Neural crest cell (in vitro differentiated cells): ENCODE data around the gene RPS3. TPM values are rescaled to one million over a fixed set of nuclear protein-coding genes. Genes with fewer than 3 reads are reported as not detected.
A peak's percentile ranks its signal among the peaks of the same experiment; 100 is the strongest.

Experiments
- DNase-seq: peaks from one replicate; pipeline ENCODE4 v3.0.0; 2021; ENCODE audit warnings: low read depth, mixed read lengths, low spot score
- H3K27ac Mint-ChIP-seq: one replicate; pipeline ENCODE4 v1.8.0; 2021; ENCODE audit warnings: mild to moderate bottlenecking, mixed read lengths; ENCODE audit not compliant: unreplicated experiment
- H3K27me3 Mint-ChIP-seq: 2 replicates; pipeline ENCODE4 v1.8.0; 2021; ENCODE audit warnings: low read depth, mild to moderate bottlenecking, mixed read lengths
- H3K36me3 Mint-ChIP-seq: 2 replicates; pipeline ENCODE4 v1.8.0; 2021; ENCODE audit warnings: low read depth, mild to moderate bottlenecking, mixed read lengths
- H3K4me1 Mint-ChIP-seq: 2 replicates; pipeline ENCODE4 v1.8.0; 2021; ENCODE audit warnings: mixed read lengths
- H3K4me3 Mint-ChIP-seq: one replicate; pipeline ENCODE4 v1.8.0; 2021; ENCODE audit warnings: mild to moderate bottlenecking, mixed read lengths
- H3K9me3 Mint-ChIP-seq: 2 replicates; pipeline ENCODE4 v1.8.0; 2021; ENCODE audit warnings: mixed read lengths
- CTCF ChIP-seq: fragments of 200-600 bp; sonication (generic); conservative IDR thresholded peaks from 2 replicates; pipeline ENCODE4 v1.5.0; 2021; ENCODE audit warnings: antibody characterized with exemption, mild to moderate bottlenecking
- total RNA-seq: library from RNA; stranded (reverse); gene quantifications from 2 replicates; pipeline ENCODE4 v1.2.1, GENCODE V29; 2021

Gene RPS3
- total RNA-seq, 1 donor from 2014 or later, result 3,664 TPM

- TF ChIP-seq CTCF, result no peak
- no peak overlapping the region for H3K27ac Mint-ChIP-seq
- no peak for DNase-seq
- peaks cover 14% of the 10 kb centered on the region for H3K27me3 Mint-ChIP-seq
- H3K4me3 Mint-ChIP-seq, result no peak overlapping the region
- H3K4me1 Mint-ChIP-seq, result peaks cover 9% of the 10 kb centered on the region
- H3K9me3 Mint-ChIP-seq, result no peaks in the 10 kb centered on the region
- no peaks in the 10 kb centered on the region for H3K36me3 Mint-ChIP-seq
Observed at GRCh38 chr11:75386942-75387630, 12.2 kb upstream of the RPS3 start.

- no peak overlapping the region for H3K27ac Mint-ChIP-seq
- peaks cover 9% of the 10 kb centered on the region for H3K4me1 Mint-ChIP-seq
- no peaks in the 10 kb centered on the region for H3K36me3 Mint-ChIP-seq
- no peak overlapping the region for H3K4me3 Mint-ChIP-seq
- peaks cover 14% of the 10 kb centered on the region for H3K27me3 Mint-ChIP-seq
- TF ChIP-seq CTCF, result no peak
- no peaks in the 10 kb centered on the region for H3K9me3 Mint-ChIP-seq
- no peak for DNase-seq
Observed at GRCh38 chr11:75387736-75388294, 11.5 kb upstream of the RPS3 start.

- Mint-ChIP-seq H3K9me3 (no peaks in the 10 kb centered on the region), H3K4me3 (no peak overlapping the region), H3K27me3 (peaks cover 14% of the 10 kb centered on the region), H3K27ac (no peak overlapping the region), H3K36me3 (no peaks in the 10 kb centered on the region), H3K4me1 (peaks cover 3% of the 10 kb centered on the region)
- peak; percentile 86 for TF ChIP-seq CTCF
- peak; percentile 58 for DNase-seq
Observed at GRCh38 chr11:75388386-75389275, 10.7 kb upstream of the RPS3 start.

GRCh38 chr11:75389276-75389605 is 10.1 kb upstream of the RPS3 start:
- DNase-seq, result no peak
- H3K9me3 Mint-ChIP-seq, result no peaks in the 10 kb centered on the region
- no peak overlapping the region for H3K27ac Mint-ChIP-seq
- H3K36me3 Mint-ChIP-seq, result no peaks in the 10 kb centered on the region
- H3K27me3 Mint-ChIP-seq, result peaks cover 14% of the 10 kb centered on the region
- no peak overlapping the region for H3K4me3 Mint-ChIP-seq
- H3K4me1 Mint-ChIP-seq, result peaks cover 3% of the 10 kb centered on the region
- TF ChIP-seq CTCF, result no peak

GRCh38 chr11:75389925-75390324 is 9.4 kb upstream of the RPS3 start:
- DNase-seq, result no peak
- TF ChIP-seq CTCF, result no peak
- Mint-ChIP-seq H3K4me1 (peaks cover 3% of the 10 kb centered on the region), H3K27ac (no peak overlapping the region), H3K4me3 (no peak overlapping the region), H3K9me3 (no peaks in the 10 kb centered on the region), H3K27me3 (peaks cover 14% of the 10 kb centered on the region), H3K36me3 (no peaks in the 10 kb centered on the region)
